Measurements from ENCODE around the gene GAS1. TPM values are rescaled to one million over a fixed set of nuclear protein-coding genes. Genes with fewer than 3 reads are reported as not detected.

The GAS1 gene
- total RNA-seq, 1 experiment from 2014 or later, result 0.13 TPM

- H3K4me3 ChIP-seq (ENCODE audit: low read depth in 2 of 2, low read length in 2 of 2), result no peak overlapping the region
- H3K9me3 ChIP-seq (ENCODE audit: control insufficient read depth, insufficient read depth, low read depth, low read length), result no peaks in the 10 kb centered on the region
- H3K4me1 ChIP-seq (ENCODE audit: control insufficient read depth, insufficient read depth, low read length), result no peaks in the 10 kb centered on the region
- intact Hi-C loops (cut with micrococcal nuclease; ENCODE audit: unreplicated experiment), result no loop called here
- ATAC-seq, result no peak
- TF ChIP-seq CTCF (IDR thresholded peaks at IDR 0.05), result no peak
- TF ChIP-seq TCF7L2 (IDR thresholded peaks at IDR 0.05; ENCODE audit: low read depth, low read length), result no peak
- TF ChIP-seq POLR2AphosphoS5 (IDR thresholded peaks at IDR 0.05; ENCODE audit: low read depth, low read length), result no peak
- no peak for TF ChIP-seq REST (IDR thresholded peaks at IDR 0.05; ENCODE audit: insufficient read depth in 1 of 2, low read depth in 2 of 2, low read length in 1 of 2)
- no peak for TF ChIP-seq SIN3A (IDR thresholded peaks at IDR 0.05; ENCODE audit: borderline replicate concordance, insufficient read depth, low read depth, low read length)
- ChIA-PET CTCF (no interaction called here), POLR2A (no interaction called here)
- no peak overlapping the region for H3K27ac ChIP-seq (ENCODE audit: low read length)
- BruUV-seq (replicated peaks), result no TSS peak
- no peak for DNase-seq (ENCODE audit: low read depth, low spot score)
- in situ Hi-C loops (cut with HindIII; ENCODE audit: low pct_unique_long_range_greater_than_20kb, low sequenced_read_pairs), result no loop called here
- H3K36me3 ChIP-seq (ENCODE audit: control insufficient read depth, insufficient read depth, low read length), result no peaks in the 10 kb centered on the region
- no peaks in the 10 kb centered on the region for H3K27me3 ChIP-seq (ENCODE audit: control insufficient read depth, insufficient read depth, low read length)
Observed at GRCh38 chr9:86980802-86981201, 33.5 kb upstream of the GAS1 start.

GRCh38 chr9:86979657-86980056 lies 32.4 kb upstream of the GAS1 start:
- DNase-seq (ENCODE audit: low read depth, low spot score), result no peak
- Histone ChIP-seq H3K36me3 (ENCODE audit: control insufficient read depth, insufficient read depth, low read length) (no peaks in the 10 kb centered on the region), H3K27me3 (ENCODE audit: control insufficient read depth, insufficient read depth, low read length) (no peaks in the 10 kb centered on the region), H3K9me3 (ENCODE audit: control insufficient read depth, insufficient read depth, low read depth, low read length) (no peaks in the 10 kb centered on the region), H3K4me1 (ENCODE audit: control insufficient read depth, insufficient read depth, low read length) (no peaks in the 10 kb centered on the region), H3K27ac (ENCODE audit: low read length) (no peak overlapping the region), H3K4me3 (ENCODE audit: low read depth in 2 of 2, low read length in 2 of 2) (no peak overlapping the region)
- ChIA-PET POLR2A (no interaction called here), CTCF (no interaction called here)
- ATAC-seq, result no peak
- TF ChIP-seq REST (IDR thresholded peaks at IDR 0.05; ENCODE audit: insufficient read depth in 1 of 2, low read depth in 2 of 2, low read length in 1 of 2) (no peak), TCF7L2 (IDR thresholded peaks at IDR 0.05; ENCODE audit: low read depth, low read length) (no peak), POLR2AphosphoS5 (IDR thresholded peaks at IDR 0.05; ENCODE audit: low read depth, low read length) (no peak), CTCF (IDR thresholded peaks at IDR 0.05) (no peak), SIN3A (IDR thresholded peaks at IDR 0.05; ENCODE audit: borderline replicate concordance, insufficient read depth, low read depth, low read length) (no peak)
- in situ Hi-C loops (cut with HindIII; ENCODE audit: low pct_unique_long_range_greater_than_20kb, low sequenced_read_pairs), result no loop called here
- BruUV-seq (replicated peaks), result no TSS peak
- intact Hi-C loops (cut with micrococcal nuclease; ENCODE audit: unreplicated experiment), result no loop called here
